BJ (cell line): ENCODE results near the gene SNX22. TPM values are rescaled to one million over a fixed set of nuclear protein-coding genes. Genes with fewer than 3 reads are reported as not detected.

Source experiments
- CTCF ChIA-PET: fragments of 350-600 bp; formaldehyde crosslinking; extraction: SDS; loops from one replicate; lab custom pipeline; 2021; ENCODE audit warnings: antibody characterized with exemption, inconsistent platforms; lab: Yijun Ruan, JAX
- POLR2A ChIA-PET: fragments of 300-600 bp; sonication (Branson Sonifier 250); formaldehyde crosslinking; extraction: SDS; loops from one replicate; lab custom pipeline; 2021; ENCODE audit warnings: antibody characterized with exemption; lab: Charles Lee
- DNase-seq: peaks from one replicate; pipeline ENCODE4 v3.0.0-alpha.2; 2011; ENCODE audit warnings: low read depth
- H3K27me3 ChIP-seq: 2 replicates; pipeline ENCODE4 v1.6.0; 2011; ENCODE audit warnings: low read length; ENCODE audit not compliant: control insufficient read depth, insufficient read depth
- H3K36me3 ChIP-seq: 2 replicates; pipeline ENCODE4 v1.5.1; 2011; ENCODE audit warnings: low read length; ENCODE audit not compliant: control insufficient read depth, insufficient read depth
- H3K4me3 ChIP-seq: 2 replicates; pipeline ENCODE4 v1.5.1; 2011; ENCODE audit warnings: low read depth, mild to moderate bottlenecking, control low read depth, low read length
- polyA plus RNA-seq: library from polyadenylated mRNA; depleted of rRNA; stranded (reverse); fragments of >200 nt; gene quantifications from 2 replicates; pipeline ENCODE4 v1.2.3, GENCODE V29; 2011
- TF ChIP-seq, protein P1 (sequence below): IDR thresholded peaks from 2 replicates; pipeline ENCODE4 v1.5.1; 2011; ENCODE audit warnings: low read depth, mild to moderate bottlenecking, control low read depth, inconsistent platforms, low read length, moderate library complexity; ENCODE audit not compliant: insufficient read depth

Gene SNX22
- polyA plus RNA-seq, 1 experiment: 0.04 TPM

DNA sequence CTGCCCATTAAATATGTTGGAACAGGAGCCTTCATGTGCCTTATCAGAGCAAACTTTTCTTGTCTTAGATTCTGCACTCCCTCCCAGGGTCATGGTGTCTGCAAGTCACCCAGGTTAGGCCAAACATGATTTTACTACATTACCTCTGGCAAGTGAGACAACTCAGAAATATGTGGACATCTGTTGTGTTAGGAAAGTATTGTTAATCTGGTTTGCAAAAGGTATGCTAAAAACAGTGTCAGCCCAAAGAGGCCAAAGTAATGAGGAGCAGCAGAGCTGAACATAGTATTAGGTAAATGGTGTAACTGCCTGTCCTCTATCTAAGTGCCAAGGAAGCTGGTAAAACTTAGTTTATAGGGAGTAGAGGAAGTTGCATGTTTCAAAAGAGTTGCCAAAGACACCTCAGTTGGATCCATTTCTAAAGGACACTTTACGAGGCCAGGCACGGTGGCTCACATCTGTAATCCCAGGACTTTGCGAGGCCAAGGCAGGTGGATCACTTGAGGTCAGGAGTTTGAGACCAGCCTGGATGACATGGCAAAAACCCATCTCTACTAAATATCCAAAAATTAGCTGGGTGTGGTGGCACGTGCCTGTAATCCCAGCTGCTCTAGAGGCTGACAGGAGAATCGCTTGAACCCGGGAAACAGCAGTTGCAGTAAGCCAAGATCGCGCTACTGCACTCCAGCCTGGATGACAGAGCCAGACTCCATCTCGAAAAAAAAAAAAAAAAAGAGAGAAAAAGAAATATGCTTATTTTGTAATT is 33.8 kb downstream of the SNX22 start:
- peaks cover 2% of the 10 kb centered on the region; the same call in 1 of the 2 replicates for H3K36me3 ChIP-seq
- H3K4me3 ChIP-seq: no peak overlapping the region
- no peak for DNase-seq
- ChIA-PET CTCF (interaction anchor here (1.4 kb wide), 1 partner anchor 9 kb away, joined by 4 read pairs; no protein-coding TSS in a partner anchor), POLR2A (no interaction called here)
- TF ChIP-seq, protein P1, sequence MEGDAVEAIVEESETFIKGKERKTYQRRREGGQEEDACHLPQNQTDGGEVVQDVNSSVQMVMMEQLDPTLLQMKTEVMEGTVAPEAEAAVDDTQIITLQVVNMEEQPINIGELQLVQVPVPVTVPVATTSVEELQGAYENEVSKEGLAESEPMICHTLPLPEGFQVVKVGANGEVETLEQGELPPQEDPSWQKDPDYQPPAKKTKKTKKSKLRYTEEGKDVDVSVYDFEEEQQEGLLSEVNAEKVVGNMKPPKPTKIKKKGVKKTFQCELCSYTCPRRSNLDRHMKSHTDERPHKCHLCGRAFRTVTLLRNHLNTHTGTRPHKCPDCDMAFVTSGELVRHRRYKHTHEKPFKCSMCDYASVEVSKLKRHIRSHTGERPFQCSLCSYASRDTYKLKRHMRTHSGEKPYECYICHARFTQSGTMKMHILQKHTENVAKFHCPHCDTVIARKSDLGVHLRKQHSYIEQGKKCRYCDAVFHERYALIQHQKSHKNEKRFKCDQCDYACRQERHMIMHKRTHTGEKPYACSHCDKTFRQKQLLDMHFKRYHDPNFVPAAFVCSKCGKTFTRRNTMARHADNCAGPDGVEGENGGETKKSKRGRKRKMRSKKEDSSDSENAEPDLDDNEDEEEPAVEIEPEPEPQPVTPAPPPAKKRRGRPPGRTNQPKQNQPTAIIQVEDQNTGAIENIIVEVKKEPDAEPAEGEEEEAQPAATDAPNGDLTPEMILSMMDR: no peak
- no peaks in the 10 kb centered on the region for H3K27me3 ChIP-seq

DNA sequence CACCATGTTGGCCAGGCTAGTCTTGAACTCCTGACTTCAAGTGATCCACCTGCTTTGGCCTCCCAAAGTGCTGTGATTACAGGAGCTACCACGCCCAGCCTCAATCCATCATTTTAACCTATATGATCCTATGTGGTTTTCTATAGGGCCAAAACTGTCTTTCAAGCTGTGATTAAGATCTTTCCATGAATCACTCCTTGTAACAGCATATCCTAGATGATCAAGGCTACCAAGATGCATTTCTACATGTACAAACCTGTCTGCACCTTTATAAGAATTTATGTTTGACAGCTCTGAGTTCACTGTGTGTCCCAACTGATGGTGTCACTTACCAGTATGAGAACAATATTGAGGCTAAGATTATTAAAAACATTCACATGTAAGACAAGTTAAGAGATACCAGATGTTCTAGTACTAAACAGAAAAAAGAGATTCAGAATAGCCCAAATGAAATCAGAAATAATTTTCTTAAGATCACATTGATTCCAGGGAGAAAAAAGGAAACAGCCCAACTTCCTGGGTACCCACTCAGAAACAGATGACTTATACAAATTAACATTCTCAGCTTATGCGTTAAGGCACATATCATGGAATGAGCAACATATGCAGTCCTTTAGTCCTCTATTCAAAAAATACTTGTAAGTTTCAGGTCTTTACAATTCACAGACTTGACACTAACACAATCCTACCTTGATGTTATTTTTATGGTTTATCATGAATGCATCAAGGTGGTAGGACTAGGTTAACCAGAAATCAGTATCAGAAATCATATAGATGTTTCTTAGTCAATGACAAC is 36.1 kb downstream of the SNX22 start:
- TF ChIP-seq, protein P1: no peak
- peaks cover 2% of the 10 kb centered on the region; the same call in 1 of the 2 replicates for H3K36me3 ChIP-seq
- no peaks in the 10 kb centered on the region for H3K27me3 ChIP-seq
- ChIA-PET CTCF (interaction anchor here (0.7 to 0.9 kb wide), 2 partner anchors 11 to 22 kb away, joined by 3 read pairs; no protein-coding TSS in a partner anchor), POLR2A (no interaction called here)
- DNase-seq: no peak
- H3K4me3 ChIP-seq: no peak overlapping the region

- CTCF ChIA-PET: interaction anchor here (0.6 to 0.9 kb wide), 2 partner anchors 16 to 19 kb away, joined by 3 to 4 read pairs; no protein-coding TSS in a partner anchor
- TF ChIP-seq, protein P1: no peak
- H3K4me3 ChIP-seq: no peak overlapping the region
- DNase-seq: no peak
- H3K36me3 ChIP-seq: peaks cover 2% of the 10 kb centered on the region; the same call in 1 of the 2 replicates
- no peaks in the 10 kb centered on the region for H3K27me3 ChIP-seq
- POLR2A ChIA-PET: no interaction called here
Observed at GRCh38 chr15:64191971-64192830, 40.7 kb downstream of the SNX22 start.

- ChIA-PET POLR2A (no interaction called here), CTCF (no interaction called here)
- no peak overlapping the region for H3K4me3 ChIP-seq
- peaks cover 2% of the 10 kb centered on the region; the same call in 1 of the 2 replicates for H3K36me3 ChIP-seq
- TF ChIP-seq, protein P1: no peak
- no peak for DNase-seq
- no peaks in the 10 kb centered on the region for H3K27me3 ChIP-seq
Observed at GRCh38 chr15:64193971-64194370, 42.4 kb downstream of the SNX22 start.
